GM18868 (cell line): ENCODE data around the gene MTF1.
A peak's percentile ranks its signal among the peaks of the same experiment; 100 is the strongest.
"Not testable (repeated sequence)": the region's sequence is repeated elsewhere in the genome, so short reads cannot be mapped to it uniquely, and the experiment has no call there.

Experiments used
- ATAC-seq: cut with Tn5 transposase; IDR thresholded peaks from one replicate; pipeline ENCODE4 v1.9.1; 2021; ENCODE audit warnings: mild to moderate bottlenecking, moderate library complexity; ENCODE audit not compliant: unreplicated experiment

Gene MTF1

GRCh38 chr1:37794372-37795339 is 64.7 kb downstream of the MTF1 start:
- ATAC-seq, result no peak

GRCh38 chr1:37793773-37794371 is 65.5 kb downstream of the MTF1 start, which contains the start of gene MANEAL:
TSS of gene MANEAL (plus strand) at chr1:37793847. CDS start at chr1:37794183, 336 bp downstream.
- peak; percentile 67 for ATAC-seq

- ATAC-seq, result no peak
These were observed 66.3 kb downstream of the MTF1 start for GRCh38 chr1:37792943-37793686.

GRCh38 chr1:37782491-37782890 is 76.9 kb downstream of the MTF1 start:
- no peak for ATAC-seq

GRCh38 chr1:37778654-37779053 is 80.7 kb downstream of the MTF1 start:
- no peak for ATAC-seq

- no peak for ATAC-seq
These were observed 82.4 kb downstream of the MTF1 start for GRCh38 chr1:37776946-37777516.

GRCh38 chr1:37771440-37771839 is 88.0 kb downstream of the MTF1 start:
- ATAC-seq, result not testable (repeated sequence)

GRCh38 chr1:37767488-37767887 is 91.9 kb downstream of the MTF1 start:
- no peak for ATAC-seq

- ATAC-seq, result no peak
These were observed 93.3 kb downstream of the MTF1 start for GRCh38 chr1:37765916-37766664.

GRCh38 chr1:37764888-37765441 is 94.4 kb downstream of the MTF1 start, which contains the start of gene EPHA10:
TSS of gene EPHA10 (minus strand) at chr1:37765120. CDS start at chr1:37765066, 54 bp downstream.
- no peak for ATAC-seq

GRCh38 chr1:37764414-37764825 is 95.0 kb downstream of the MTF1 start:
- no peak for ATAC-seq

GRCh38 chr1:37763791-37764413 is 95.5 kb downstream of the MTF1 start:
- ATAC-seq, result no peak

- ATAC-seq, result no peak
These were observed 96.9 kb downstream of the MTF1 start for GRCh38 chr1:37762516-37762915.

- ATAC-seq, result no peak
These were observed 97.8 kb downstream of the MTF1 start for GRCh38 chr1:37761416-37762095.
